ENCODE measurements around the gene MAST3.

DNA sequence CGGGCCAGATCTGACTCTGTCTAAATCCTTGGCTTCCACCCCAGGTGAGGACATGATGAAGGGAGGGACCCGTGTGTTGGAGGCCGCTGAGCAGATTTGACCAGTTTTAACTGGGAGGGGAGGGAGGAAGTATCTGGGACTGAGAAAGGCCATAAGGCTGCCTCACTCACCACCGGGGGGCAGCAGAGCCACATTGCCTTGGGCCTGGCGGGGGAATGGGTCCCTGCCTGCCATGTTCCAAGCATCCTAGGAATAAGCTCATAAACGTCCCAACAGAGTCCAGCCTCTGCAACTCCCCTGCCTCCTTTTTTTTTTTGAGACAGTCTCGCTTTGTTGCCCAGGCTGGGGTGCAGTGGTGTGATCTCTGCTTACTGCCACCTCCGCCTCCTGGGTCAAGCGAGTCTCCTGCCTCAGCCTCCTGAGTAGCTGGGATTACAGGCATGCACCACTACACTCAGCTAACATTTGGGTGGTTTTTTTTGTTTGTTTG lies 15.5 kb downstream of the MAST3 start:
- TF ChIP-seq, protein P1, sequence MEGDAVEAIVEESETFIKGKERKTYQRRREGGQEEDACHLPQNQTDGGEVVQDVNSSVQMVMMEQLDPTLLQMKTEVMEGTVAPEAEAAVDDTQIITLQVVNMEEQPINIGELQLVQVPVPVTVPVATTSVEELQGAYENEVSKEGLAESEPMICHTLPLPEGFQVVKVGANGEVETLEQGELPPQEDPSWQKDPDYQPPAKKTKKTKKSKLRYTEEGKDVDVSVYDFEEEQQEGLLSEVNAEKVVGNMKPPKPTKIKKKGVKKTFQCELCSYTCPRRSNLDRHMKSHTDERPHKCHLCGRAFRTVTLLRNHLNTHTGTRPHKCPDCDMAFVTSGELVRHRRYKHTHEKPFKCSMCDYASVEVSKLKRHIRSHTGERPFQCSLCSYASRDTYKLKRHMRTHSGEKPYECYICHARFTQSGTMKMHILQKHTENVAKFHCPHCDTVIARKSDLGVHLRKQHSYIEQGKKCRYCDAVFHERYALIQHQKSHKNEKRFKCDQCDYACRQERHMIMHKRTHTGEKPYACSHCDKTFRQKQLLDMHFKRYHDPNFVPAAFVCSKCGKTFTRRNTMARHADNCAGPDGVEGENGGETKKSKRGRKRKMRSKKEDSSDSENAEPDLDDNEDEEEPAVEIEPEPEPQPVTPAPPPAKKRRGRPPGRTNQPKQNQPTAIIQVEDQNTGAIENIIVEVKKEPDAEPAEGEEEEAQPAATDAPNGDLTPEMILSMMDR (CRISPR knock-in tag; IDR thresholded peaks at IDR 0.05) = peak; percentile 97
- TF ChIP-seq JUN (CRISPR knock-in tag; IDR thresholded peaks at IDR 0.05) (no peak), ZNF598 (CRISPR knock-in tag; IDR thresholded peaks at IDR 0.05; ENCODE audit: borderline replicate concordance) (no peak), JUND (CRISPR knock-in tag; IDR thresholded peaks at IDR 0.05) (no peak), SP1 (IDR thresholded peaks at IDR 0.05) (no peak), SP1 (CRISPR knock-in tag; IDR thresholded peaks at IDR 0.05) (no peak), YY1 (IDR thresholded peaks at IDR 0.05; ENCODE audit: insufficient read depth, insufficient replicate concordance, low read depth, low read length) (peak; percentile 52), ZFP82 (CRISPR knock-in tag; IDR thresholded peaks at IDR 0.05; ENCODE audit: borderline replicate concordance) (no peak), TOE1 (CRISPR knock-in tag; IDR thresholded peaks at IDR 0.05) (no peak)

Data from HepG2 (cell line).